HEK293 (cell line): ENCODE results near the gene UBE2J2.

Experiments used
- CTCF ChIA-PET: fragments of 350-600 bp; formaldehyde crosslinking; extraction: SDS; loops from one replicate; lab custom pipeline; 2021; ENCODE audit warnings: antibody characterized with exemption; lab: Yijun Ruan, JAX
- POLR2A ChIA-PET: fragments of 300-600 bp; formaldehyde crosslinking; extraction: SDS; loops from one replicate; lab custom pipeline; 2020; ENCODE audit warnings: antibody characterized with exemption, inconsistent platforms; lab: Yijun Ruan, JAX
- H3K27ac ChIP-seq: fragments of 200-500 bp; sonication (Bioruptor generic); 2 replicates; pipeline ENCODE4 v1.5.1; 2014; ENCODE audit warnings: low read depth, low read length, control low read depth, inconsistent platforms; ENCODE audit errors: extremely low read depth
- H3K36me3 ChIP-seq, 2 experiments: fragments of 200-500 bp in 1 of 2; sonication (Bioruptor generic) in 1 of 2; 1 replicate in 1 of 2; 2 replicates in 1 of 2; pipeline ENCODE4 v1.5.1; 2014 to 2017; ENCODE audit warnings: inconsistent platforms in 2 of 2, low read length in 2 of 2; ENCODE audit not compliant: control insufficient read depth in 2 of 2, insufficient read depth in 1 of 2
- H3K4me1 ChIP-seq: fragments of 200-500 bp; sonication (Bioruptor generic); 2 replicates; pipeline ENCODE4 v1.5.1; 2014; ENCODE audit warnings: mild to moderate bottlenecking, low read length, inconsistent platforms; ENCODE audit not compliant: control insufficient read depth, insufficient read depth
- H3K4me3 ChIP-seq: 2 replicates; pipeline ENCODE4 v1.5.1; 2011; ENCODE audit warnings: low read depth, mild to moderate bottlenecking, control low read depth, low read length, moderate library complexity
- H3K9me3 ChIP-seq: fragments of 200-500 bp; sonication (Bioruptor generic); 2 replicates; pipeline ENCODE4 v1.5.1; 2014; ENCODE audit warnings: low read depth, low read length, inconsistent platforms; ENCODE audit not compliant: control insufficient read depth, insufficient read depth
- EGR2 ChIP-seq: fragments of 450-650 bp; formaldehyde crosslinking; IDR thresholded peaks from 2 replicates; pipeline ENCODE4 v1.5.1; 2016; ENCODE audit warnings: low read depth, missing biosample characterization, missing genetic modification characterization
- GLIS1 ChIP-seq: fragments of 450-650 bp; formaldehyde crosslinking; IDR thresholded peaks from 2 replicates; pipeline ENCODE4 v1.5.1; 2016; ENCODE audit warnings: missing biosample characterization, missing genetic modification characterization
- KLF8 ChIP-seq: fragments of 450-650 bp; formaldehyde crosslinking; IDR thresholded peaks from 2 replicates; pipeline ENCODE4 v1.5.1; 2016; ENCODE audit warnings: missing biosample characterization, missing genetic modification characterization
- KLF9 ChIP-seq: fragments of 450-650 bp; formaldehyde crosslinking; IDR thresholded peaks from 2 replicates; pipeline ENCODE4 v1.5.1; 2016; ENCODE audit warnings: missing biosample characterization, missing genetic modification characterization, low read depth
- PRDM1 ChIP-seq: fragments of 450-650 bp; formaldehyde crosslinking; IDR thresholded peaks from 2 replicates; pipeline ENCODE4; 2016; ENCODE audit warnings: missing biosample characterization, missing genetic modification characterization
- SCRT2 ChIP-seq: fragments of 450-650 bp; formaldehyde crosslinking; IDR thresholded peaks from 2 replicates; pipeline ENCODE4 v1.5.1; 2016; ENCODE audit warnings: missing biosample characterization, missing genetic modification characterization
- SP2 ChIP-seq: fragments of 450-650 bp; formaldehyde crosslinking; IDR thresholded peaks from 2 replicates; pipeline ENCODE4 v1.5.1; 2016; ENCODE audit warnings: missing biosample characterization, missing genetic modification characterization
- SP7 ChIP-seq: fragments of 450-650 bp; formaldehyde crosslinking; IDR thresholded peaks from 2 replicates; pipeline ENCODE4 v1.5.1; 2016; ENCODE audit warnings: missing biosample characterization, missing genetic modification characterization
- ZBTB7A ChIP-seq: fragments of 450-650 bp; formaldehyde crosslinking; IDR thresholded peaks from 2 replicates; pipeline ENCODE4 v1.5.1; 2016; ENCODE audit warnings: low read depth, missing biosample characterization, missing genetic modification characterization
- ZFHX2 ChIP-seq: fragments of 450-650 bp; formaldehyde crosslinking; conservative IDR thresholded peaks from 2 replicates; pipeline ENCODE4 v1.5.1; 2016; ENCODE audit warnings: missing biosample characterization, missing genetic modification characterization
- ZNF10 ChIP-seq: fragments of 450-650 bp; formaldehyde crosslinking; IDR thresholded peaks from 2 replicates; pipeline ENCODE4 v1.5.1; 2017; ENCODE audit warnings: missing biosample characterization, missing genetic modification characterization
- ZNF114 ChIP-seq: fragments of 450-650 bp; formaldehyde crosslinking; IDR thresholded peaks from 2 replicates; pipeline ENCODE4 v1.5.0; 2017; ENCODE audit warnings: missing biosample characterization, missing genetic modification characterization
- ZNF121 ChIP-seq: fragments of 450-650 bp; formaldehyde crosslinking; IDR thresholded peaks from 2 replicates; pipeline ENCODE4 v1.5.1; 2016; ENCODE audit warnings: missing biosample characterization, missing genetic modification characterization
- ZNF132 ChIP-seq: fragments of 450-650 bp; formaldehyde crosslinking; IDR thresholded peaks from 2 replicates; pipeline ENCODE4 v1.5.1; 2017; ENCODE audit warnings: missing biosample characterization, missing genetic modification characterization, borderline replicate concordance
- ZNF138 ChIP-seq: fragments of 450-650 bp; formaldehyde crosslinking; IDR thresholded peaks from 2 replicates; pipeline ENCODE4 v1.5.1; 2016; ENCODE audit warnings: missing biosample characterization, missing genetic modification characterization, borderline replicate concordance
- ZNF221 ChIP-seq: fragments of 450-650 bp; formaldehyde crosslinking; IDR thresholded peaks from 2 replicates; pipeline ENCODE4 v1.5.1; 2017; ENCODE audit warnings: missing biosample characterization, missing genetic modification characterization, borderline replicate concordance
- ZNF324 ChIP-seq: fragments of 450-650 bp; formaldehyde crosslinking; IDR thresholded peaks from 2 replicates; pipeline ENCODE4 v1.5.1; 2016; ENCODE audit warnings: missing biosample characterization, missing genetic modification characterization
- ZNF416 ChIP-seq: fragments of 450-650 bp; formaldehyde crosslinking; IDR thresholded peaks from 2 replicates; pipeline ENCODE4 v1.5.1; 2016; ENCODE audit warnings: missing biosample characterization, missing genetic modification characterization
- ZNF423 ChIP-seq: fragments of 450-650 bp; formaldehyde crosslinking; IDR thresholded peaks from 2 replicates; pipeline ENCODE4 v1.5.1; 2016; ENCODE audit warnings: missing biosample characterization, missing genetic modification characterization
- ZNF600 ChIP-seq: fragments of 450-650 bp; formaldehyde crosslinking; IDR thresholded peaks from 2 replicates; pipeline ENCODE4 v1.5.1; 2016; ENCODE audit warnings: missing biosample characterization, missing genetic modification characterization
- ZNF660 ChIP-seq: fragments of 450-650 bp; IDR thresholded peaks from 2 replicates; pipeline ENCODE4 v1.5.1; 2018; ENCODE audit warnings: missing biosample characterization, mild to moderate bottlenecking, missing genetic modification characterization
- ZNF776 ChIP-seq: fragments of 450-650 bp; formaldehyde crosslinking; IDR thresholded peaks from 2 replicates; pipeline ENCODE4 v1.5.0; 2017; ENCODE audit warnings: missing biosample characterization, missing genetic modification characterization, borderline replicate concordance
- TF ChIP-seq, protein P1 (sequence below): fragments of 450-650 bp; formaldehyde crosslinking; IDR thresholded peaks from 2 replicates; pipeline ENCODE4 v1.5.1; 2017; ENCODE audit warnings: missing biosample characterization, missing genetic modification characterization
- TF ChIP-seq, protein P2 (sequence below): fragments of 450-650 bp; formaldehyde crosslinking; IDR thresholded peaks from 2 replicates; pipeline ENCODE4 v1.5.1; 2016; ENCODE audit warnings: missing biosample characterization, missing genetic modification characterization
- TF ChIP-seq, protein P3 (sequence below): fragments of 450-650 bp; formaldehyde crosslinking; IDR thresholded peaks from 2 replicates; pipeline ENCODE4 v1.5.1; 2016; ENCODE audit warnings: missing biosample characterization, missing genetic modification characterization
- TF ChIP-seq, protein P4 (sequence below): fragments of 450-650 bp; formaldehyde crosslinking; IDR thresholded peaks from 2 replicates; pipeline ENCODE4 v1.5.1; 2016; ENCODE audit warnings: missing biosample characterization, missing genetic modification characterization
- TF ChIP-seq, protein P5 (sequence below): fragments of 450-650 bp; formaldehyde crosslinking; IDR thresholded peaks from 2 replicates; pipeline ENCODE4 v1.5.1; 2016; ENCODE audit warnings: missing biosample characterization, missing genetic modification characterization

The UBE2J2 gene

DNA sequence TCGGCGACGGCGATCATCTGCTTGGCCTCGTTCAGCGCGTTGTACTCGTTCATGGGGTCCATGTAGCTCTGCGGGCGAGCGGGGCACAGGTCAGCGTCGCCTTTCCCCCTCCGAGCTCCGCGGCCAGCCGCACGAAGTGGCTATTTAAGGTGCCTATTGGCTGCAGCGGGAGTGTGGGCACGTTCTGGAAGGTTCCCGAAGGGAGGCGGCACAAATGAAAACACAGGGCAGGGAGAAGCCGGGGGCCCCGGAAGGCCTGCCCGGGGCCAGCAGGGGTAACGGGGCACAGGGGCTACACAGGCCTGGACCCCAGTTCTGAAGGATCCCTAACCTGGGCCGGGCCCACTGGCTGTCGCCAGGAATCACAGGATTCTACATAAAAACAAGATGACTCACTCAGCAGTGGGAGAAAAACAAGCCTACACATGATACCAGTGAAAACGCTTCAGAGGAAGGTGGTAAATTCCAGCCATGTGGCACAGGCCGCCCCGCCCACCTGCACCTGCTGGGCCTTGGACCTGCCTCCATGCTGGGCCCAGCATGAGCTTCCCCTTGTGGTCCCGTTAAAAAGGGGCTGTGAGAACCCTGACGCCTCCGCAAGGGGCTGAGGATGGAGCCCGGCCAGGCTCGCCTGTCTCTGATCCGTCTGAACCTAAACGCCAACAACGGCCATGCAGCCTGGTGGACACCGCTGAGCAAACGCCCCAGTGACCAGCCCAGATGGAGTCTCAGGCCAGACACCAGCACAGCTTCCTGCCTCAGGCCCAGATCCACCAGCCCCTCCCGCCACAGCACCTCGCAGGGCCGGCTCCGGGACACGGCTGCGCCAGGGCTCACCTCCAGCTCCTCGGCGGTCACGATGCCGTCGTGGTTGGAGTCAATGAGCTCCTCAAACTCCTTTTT lies 55.8 kb downstream of the UBE2J2 start:
- peaks cover 4 to 76% of the 10 kb centered on the region in 2 experiments; a peak in 2 of 3 replicates for H3K36me3 ChIP-seq
- TF ChIP-seq ZNF324 = no peak
- TF ChIP-seq ZBTB7A (tag by site-specific recombination) = no peak
- TF ChIP-seq PRDM1 (tag by site-specific recombination) = peak; percentile 60
- TF ChIP-seq, protein P1, sequence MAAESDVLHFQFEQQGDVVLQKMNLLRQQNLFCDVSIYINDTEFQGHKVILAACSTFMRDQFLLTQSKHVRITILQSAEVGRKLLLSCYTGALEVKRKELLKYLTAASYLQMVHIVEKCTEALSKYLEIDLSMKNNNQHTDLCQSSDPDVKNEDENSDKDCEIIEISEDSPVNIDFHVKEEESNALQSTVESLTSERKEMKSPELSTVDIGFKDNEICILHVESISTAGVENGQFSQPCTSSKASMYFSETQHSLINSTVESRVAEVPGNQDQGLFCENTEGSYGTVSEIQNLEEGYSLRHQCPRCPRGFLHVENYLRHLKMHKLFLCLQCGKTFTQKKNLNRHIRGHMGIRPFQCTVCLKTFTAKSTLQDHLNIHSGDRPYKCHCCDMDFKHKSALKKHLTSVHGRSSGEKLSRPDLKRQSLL (tag by site-specific recombination) = peak; percentile 36; the same call in 1 of the 2 replicates
- peak; percentile 8; the same call in 1 of the 2 replicates for TF ChIP-seq ZNF121 (tag by site-specific recombination)
- TF ChIP-seq, protein P2, sequence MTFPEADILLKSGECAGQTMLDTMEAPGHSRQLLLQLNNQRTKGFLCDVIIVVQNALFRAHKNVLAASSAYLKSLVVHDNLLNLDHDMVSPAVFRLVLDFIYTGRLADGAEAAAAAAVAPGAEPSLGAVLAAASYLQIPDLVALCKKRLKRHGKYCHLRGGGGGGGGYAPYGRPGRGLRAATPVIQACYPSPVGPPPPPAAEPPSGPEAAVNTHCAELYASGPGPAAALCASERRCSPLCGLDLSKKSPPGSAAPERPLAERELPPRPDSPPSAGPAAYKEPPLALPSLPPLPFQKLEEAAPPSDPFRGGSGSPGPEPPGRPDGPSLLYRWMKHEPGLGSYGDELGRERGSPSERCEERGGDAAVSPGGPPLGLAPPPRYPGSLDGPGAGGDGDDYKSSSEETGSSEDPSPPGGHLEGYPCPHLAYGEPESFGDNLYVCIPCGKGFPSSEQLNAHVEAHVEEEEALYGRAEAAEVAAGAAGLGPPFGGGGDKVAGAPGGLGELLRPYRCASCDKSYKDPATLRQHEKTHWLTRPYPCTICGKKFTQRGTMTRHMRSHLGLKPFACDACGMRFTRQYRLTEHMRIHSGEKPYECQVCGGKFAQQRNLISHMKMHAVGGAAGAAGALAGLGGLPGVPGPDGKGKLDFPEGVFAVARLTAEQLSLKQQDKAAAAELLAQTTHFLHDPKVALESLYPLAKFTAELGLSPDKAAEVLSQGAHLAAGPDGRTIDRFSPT (tag by site-specific recombination) = peak; percentile 73; the same call in 1 of the 2 replicates
- peak; percentile 89 for TF ChIP-seq ZNF10 (tag by site-specific recombination)
- TF ChIP-seq SP2 (tag by site-specific recombination) = peak; percentile 47
- peak; percentile 97 for TF ChIP-seq ZFHX2 (tag by site-specific recombination)
- no peak for TF ChIP-seq ZNF221 (tag by site-specific recombination)
- no peak for TF ChIP-seq ZNF138
- TF ChIP-seq, protein P3, sequence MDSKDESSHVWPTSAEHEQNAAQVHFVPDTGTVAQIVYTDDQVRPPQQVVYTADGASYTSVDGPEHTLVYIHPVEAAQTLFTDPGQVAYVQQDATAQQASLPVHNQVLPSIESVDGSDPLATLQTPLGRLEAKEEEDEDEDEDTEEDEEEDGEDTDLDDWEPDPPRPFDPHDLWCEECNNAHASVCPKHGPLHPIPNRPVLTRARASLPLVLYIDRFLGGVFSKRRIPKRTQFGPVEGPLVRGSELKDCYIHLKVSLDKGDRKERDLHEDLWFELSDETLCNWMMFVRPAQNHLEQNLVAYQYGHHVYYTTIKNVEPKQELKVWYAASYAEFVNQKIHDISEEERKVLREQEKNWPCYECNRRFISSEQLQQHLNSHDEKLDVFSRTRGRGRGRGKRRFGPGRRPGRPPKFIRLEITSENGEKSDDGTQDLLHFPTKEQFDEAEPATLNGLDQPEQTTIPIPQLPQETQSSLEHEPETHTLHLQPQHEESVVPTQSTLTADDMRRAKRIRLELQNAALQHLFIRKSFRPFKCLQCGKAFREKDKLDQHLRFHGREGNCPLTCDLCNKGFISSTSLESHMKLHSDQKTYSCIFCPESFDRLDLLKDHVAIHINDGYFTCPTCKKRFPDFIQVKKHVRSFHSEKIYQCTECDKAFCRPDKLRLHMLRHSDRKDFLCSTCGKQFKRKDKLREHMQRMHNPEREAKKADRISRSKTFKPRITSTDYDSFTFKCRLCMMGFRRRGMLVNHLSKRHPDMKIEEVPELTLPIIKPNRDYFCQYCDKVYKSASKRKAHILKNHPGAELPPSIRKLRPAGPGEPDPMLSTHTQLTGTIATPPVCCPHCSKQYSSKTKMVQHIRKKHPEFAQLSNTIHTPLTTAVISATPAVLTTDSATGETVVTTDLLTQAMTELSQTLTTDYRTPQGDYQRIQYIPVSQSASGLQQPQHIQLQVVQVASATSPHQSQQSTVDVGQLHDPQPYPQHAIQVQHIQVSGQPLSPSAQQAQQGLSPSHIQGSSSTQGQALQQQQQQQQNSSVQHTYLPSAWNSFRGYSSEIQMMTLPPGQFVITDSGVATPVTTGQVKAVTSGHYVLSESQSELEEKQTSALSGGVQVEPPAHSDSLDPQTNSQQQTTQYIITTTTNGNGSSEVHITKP = peak; percentile 86
- TF ChIP-seq KLF9 (tag by site-specific recombination) = peak; percentile 84
- no peak for TF ChIP-seq ZNF114 (tag by site-specific recombination)
- TF ChIP-seq, protein P4, sequence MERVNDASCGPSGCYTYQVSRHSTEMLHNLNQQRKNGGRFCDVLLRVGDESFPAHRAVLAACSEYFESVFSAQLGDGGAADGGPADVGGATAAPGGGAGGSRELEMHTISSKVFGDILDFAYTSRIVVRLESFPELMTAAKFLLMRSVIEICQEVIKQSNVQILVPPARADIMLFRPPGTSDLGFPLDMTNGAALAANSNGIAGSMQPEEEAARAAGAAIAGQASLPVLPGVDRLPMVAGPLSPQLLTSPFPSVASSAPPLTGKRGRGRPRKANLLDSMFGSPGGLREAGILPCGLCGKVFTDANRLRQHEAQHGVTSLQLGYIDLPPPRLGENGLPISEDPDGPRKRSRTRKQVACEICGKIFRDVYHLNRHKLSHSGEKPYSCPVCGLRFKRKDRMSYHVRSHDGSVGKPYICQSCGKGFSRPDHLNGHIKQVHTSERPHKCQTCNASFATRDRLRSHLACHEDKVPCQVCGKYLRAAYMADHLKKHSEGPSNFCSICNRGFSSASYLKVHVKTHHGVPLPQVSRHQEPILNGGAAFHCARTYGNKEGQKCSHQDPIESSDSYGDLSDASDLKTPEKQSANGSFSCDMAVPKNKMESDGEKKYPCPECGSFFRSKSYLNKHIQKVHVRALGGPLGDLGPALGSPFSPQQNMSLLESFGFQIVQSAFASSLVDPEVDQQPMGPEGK (tag by site-specific recombination) = 0 out of 2 replicates have a peak, but pooled peaks have one; percentile 19
- peak; percentile 82 for TF ChIP-seq ZNF600 (tag by site-specific recombination)
- TF ChIP-seq EGR2 (tag by site-specific recombination) = peak; percentile 87
- TF ChIP-seq GLIS1 (tag by site-specific recombination) = peak; percentile 17; the same call in 1 of the 2 replicates
- peak; percentile 43; the same call in 1 of the 2 replicates for TF ChIP-seq KLF8
- TF ChIP-seq ZNF423 (tag by site-specific recombination) = peak; percentile 84
- peak; percentile 81 for TF ChIP-seq SP7 (tag by site-specific recombination)
- peak; percentile 67; the same call in 1 of the 2 replicates for TF ChIP-seq ZNF660 (tag by site-specific recombination)
- no peak for TF ChIP-seq ZNF416 (tag by site-specific recombination)
- TF ChIP-seq, protein P5, sequence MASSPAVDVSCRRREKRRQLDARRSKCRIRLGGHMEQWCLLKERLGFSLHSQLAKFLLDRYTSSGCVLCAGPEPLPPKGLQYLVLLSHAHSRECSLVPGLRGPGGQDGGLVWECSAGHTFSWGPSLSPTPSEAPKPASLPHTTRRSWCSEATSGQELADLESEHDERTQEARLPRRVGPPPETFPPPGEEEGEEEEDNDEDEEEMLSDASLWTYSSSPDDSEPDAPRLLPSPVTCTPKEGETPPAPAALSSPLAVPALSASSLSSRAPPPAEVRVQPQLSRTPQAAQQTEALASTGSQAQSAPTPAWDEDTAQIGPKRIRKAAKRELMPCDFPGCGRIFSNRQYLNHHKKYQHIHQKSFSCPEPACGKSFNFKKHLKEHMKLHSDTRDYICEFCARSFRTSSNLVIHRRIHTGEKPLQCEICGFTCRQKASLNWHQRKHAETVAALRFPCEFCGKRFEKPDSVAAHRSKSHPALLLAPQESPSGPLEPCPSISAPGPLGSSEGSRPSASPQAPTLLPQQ (tag by site-specific recombination) = peak; percentile 80
- TF ChIP-seq ZNF132 (tag by site-specific recombination) = no peak
- no peak for TF ChIP-seq ZNF776
- peak; percentile 21; the same call in 1 of the 2 replicates for TF ChIP-seq SCRT2 (tag by site-specific recombination)

More for the DNA sequence above, 55.8 kb downstream of the UBE2J2 start:
- H3K4me3 ChIP-seq = no peak overlapping the region
- ChIA-PET POLR2A (no interaction called here), CTCF (interaction anchor here (1.2 kb wide), 1 partner anchor 13 kb away, joined by 3 read pairs; no protein-coding TSS in a partner anchor)
- no peaks in the 10 kb centered on the region for H3K9me3 ChIP-seq
- H3K27ac ChIP-seq = no peak overlapping the region
- H3K4me1 ChIP-seq = no peaks in the 10 kb centered on the region
